GM04504 (cell line): ENCODE results near the gene TJP3.
"Not testable (repeated sequence)": the region's sequence is repeated elsewhere in the genome, so short reads cannot be mapped to it uniquely, and the experiment has no call there.

Experiments
- DNase-seq: peaks from one replicate; pipeline ENCODE4 v3.0.0-alpha.2; 2012; ENCODE audit warnings: low read depth

TJP3 gene

GRCh38 chr19:3708207-3708931 is at the start of gene TJP3:
TSS of gene TJP3 (plus strand) at chr19:3708384. CDS start at chr19:3728433, 20,049 bp downstream.
- no peak for DNase-seq

GRCh38 chr19:3658870-3659745 is 49.1 kb upstream of the TJP3 start:
- no peak for DNase-seq

- no peak for DNase-seq
These were observed 48.5 kb upstream of the TJP3 start for GRCh38 chr19:3659746-3660112.

- no peak for DNase-seq
These were observed 47.5 kb upstream of the TJP3 start for GRCh38 chr19:3660493-3661219.

GRCh38 chr19:3661284-3662238 is 46.6 kb upstream of the TJP3 start:
- DNase-seq = no peak

GRCh38 chr19:3663838-3664237 is 44.3 kb upstream of the TJP3 start:
- no peak for DNase-seq

- no peak for DNase-seq
These were observed 43.1 kb upstream of the TJP3 start for GRCh38 chr19:3664879-3665642.

GRCh38 chr19:3665681-3666544 is 42.3 kb upstream of the TJP3 start:
- no peak for DNase-seq

- DNase-seq = not testable (repeated sequence)
These were observed 41.7 kb upstream of the TJP3 start for GRCh38 chr19:3666545-3666856.

GRCh38 chr19:3667037-3667638 is 41.0 kb upstream of the TJP3 start:
- DNase-seq = no peak

- no peak for DNase-seq
These were observed 40.4 kb upstream of the TJP3 start for GRCh38 chr19:3667766-3668165.

- no peak for DNase-seq
These were observed 39.7 kb upstream of the TJP3 start for GRCh38 chr19:3668331-3669081.

- DNase-seq = no peak
These were observed 38.9 kb upstream of the TJP3 start for GRCh38 chr19:3669082-3669946.

- DNase-seq = peak; percentile 79
These were observed 38.0 kb upstream of the TJP3 start for GRCh38 chr19:3669947-3670795.

GRCh38 chr19:3670796-3671679 is 37.1 kb upstream of the TJP3 start:
- DNase-seq = peak; percentile 50
